ENCODE results near the gene PROM1. TPM values are rescaled to one million over a fixed set of nuclear protein-coding genes. Genes with fewer than 3 reads are reported as not detected.

Gene PROM1
- total and polyA plus RNA-seq, 2 donors from 2014 or later, result 28.8 to 276 TPM

GRCh38 chr4:15930314-15930713 is 153.5 kb downstream of the PROM1 start:
- no peak for TF ChIP-seq CTCF (IDR thresholded peaks at IDR 0.05; ENCODE audit: borderline replicate concordance, extremely low read depth, insufficient read depth)
- FAIRE-seq (no peak), DNase-seq (no peak)
- Histone ChIP-seq H3K36me3 (ENCODE audit: control insufficient read depth in 2 of 3, insufficient read depth in 3 of 3, low read length in 3 of 3) (no peaks in the 10 kb centered on the region), H3K9ac (ENCODE audit: low read length in 3 of 3) (no peak overlapping the region), H3K4me3 (ENCODE audit: low read length in 3 of 3) (no peak overlapping the region), H3K27me3 (ENCODE audit: control insufficient read depth, insufficient read depth, low read length) (no peaks in the 10 kb centered on the region), H3K4me1 (ENCODE audit: control insufficient read depth in 2 of 3, insufficient read depth in 2 of 3, low read depth in 1 of 3, low read length in 3 of 3) (no peaks in the 10 kb centered on the region), H3K27ac (ENCODE audit: low read depth in 2 of 2, low read length in 2 of 2) (no peak overlapping the region), H3K9me3 (ENCODE audit: control insufficient read depth in 2 of 3, insufficient read depth in 1 of 3, low read length in 3 of 3) (no peaks in the 10 kb centered on the region)
- intact Hi-C loops (cut with DNase I), result no loop called here

GRCh38 chr4:15929540-15929939 is 154.3 kb downstream of the PROM1 start:
- H3K4me3 ChIP-seq (ENCODE audit: low read length in 3 of 3), result no peak overlapping the region
- DNase-seq (no peak), FAIRE-seq (no peak)
- no peaks in the 10 kb centered on the region for H3K27me3 ChIP-seq (ENCODE audit: control insufficient read depth, insufficient read depth, low read length)
- no peaks in the 10 kb centered on the region for H3K4me1 ChIP-seq (ENCODE audit: control insufficient read depth in 2 of 3, insufficient read depth in 2 of 3, low read depth in 1 of 3, low read length in 3 of 3)
- no peaks in the 10 kb centered on the region for H3K9me3 ChIP-seq (ENCODE audit: control insufficient read depth in 2 of 3, insufficient read depth in 1 of 3, low read length in 3 of 3)
- no peak for TF ChIP-seq CTCF (IDR thresholded peaks at IDR 0.05; ENCODE audit: borderline replicate concordance, extremely low read depth, insufficient read depth)
- no peak overlapping the region for H3K9ac ChIP-seq (ENCODE audit: low read length in 3 of 3)
- no peaks in the 10 kb centered on the region for H3K36me3 ChIP-seq (ENCODE audit: control insufficient read depth in 2 of 3, insufficient read depth in 3 of 3, low read length in 3 of 3)
- intact Hi-C loops (cut with DNase I), result no loop called here
- no peak overlapping the region for H3K27ac ChIP-seq (ENCODE audit: low read depth in 2 of 2, low read length in 2 of 2)

- H3K36me3 ChIP-seq (ENCODE audit: control insufficient read depth in 2 of 3, insufficient read depth in 3 of 3, low read length in 3 of 3), result no peaks in the 10 kb centered on the region
- H3K9me3 ChIP-seq (ENCODE audit: control insufficient read depth in 2 of 3, insufficient read depth in 1 of 3, low read length in 3 of 3), result no peaks in the 10 kb centered on the region
- DNase-seq, result no peak
- no peak for FAIRE-seq
- no peaks in the 10 kb centered on the region for H3K4me1 ChIP-seq (ENCODE audit: control insufficient read depth in 2 of 3, insufficient read depth in 2 of 3, low read depth in 1 of 3, low read length in 3 of 3)
- intact Hi-C loops (cut with DNase I), result no loop called here
- no peak for TF ChIP-seq CTCF (IDR thresholded peaks at IDR 0.05; ENCODE audit: borderline replicate concordance, extremely low read depth, insufficient read depth)
- H3K4me3 ChIP-seq (ENCODE audit: low read length in 3 of 3), result no peak overlapping the region
- no peak overlapping the region for H3K27ac ChIP-seq (ENCODE audit: low read depth in 2 of 2, low read length in 2 of 2)
- no peak overlapping the region for H3K9ac ChIP-seq (ENCODE audit: low read length in 3 of 3)
- no peaks in the 10 kb centered on the region for H3K27me3 ChIP-seq (ENCODE audit: control insufficient read depth, insufficient read depth, low read length)
Observed at GRCh38 chr4:15928883-15929282, 154.9 kb downstream of the PROM1 start.

GRCh38 chr4:15926486-15926885 is 157.3 kb downstream of the PROM1 start:
- FAIRE-seq (no peak), DNase-seq (no peak)
- no peaks in the 10 kb centered on the region for H3K27me3 ChIP-seq (ENCODE audit: control insufficient read depth, insufficient read depth, low read length)
- no peaks in the 10 kb centered on the region for H3K36me3 ChIP-seq (ENCODE audit: control insufficient read depth in 2 of 3, insufficient read depth in 3 of 3, low read length in 3 of 3)
- no peak overlapping the region for H3K4me3 ChIP-seq (ENCODE audit: low read length in 3 of 3)
- no peak overlapping the region for H3K9ac ChIP-seq (ENCODE audit: low read length in 3 of 3)
- no peaks in the 10 kb centered on the region for H3K4me1 ChIP-seq (ENCODE audit: control insufficient read depth in 2 of 3, insufficient read depth in 2 of 3, low read depth in 1 of 3, low read length in 3 of 3)
- no peak for TF ChIP-seq CTCF (IDR thresholded peaks at IDR 0.05; ENCODE audit: borderline replicate concordance, extremely low read depth, insufficient read depth)
- H3K9me3 ChIP-seq (ENCODE audit: control insufficient read depth in 2 of 3, insufficient read depth in 1 of 3, low read length in 3 of 3), result no peaks in the 10 kb centered on the region
- no peak overlapping the region for H3K27ac ChIP-seq (ENCODE audit: low read depth in 2 of 2, low read length in 2 of 2)
- intact Hi-C loops (cut with DNase I), result no loop called here

All from kidney (tissue), 14 donors.